HepG2 (cell line): ENCODE results near the gene APOC4. TPM values are rescaled to one million over a fixed set of nuclear protein-coding genes. Genes with fewer than 3 reads are reported as not detected.

Experiments used
- ARID4A ChIP-seq: sonication (generic); formaldehyde crosslinking; IDR thresholded peaks from 2 replicates; pipeline ENCODE4 v1.5.0; 2020; ENCODE audit warnings: mild to moderate bottlenecking, missing genetic modification reagents, borderline replicate concordance
- MED13 ChIP-seq: sonication (generic); formaldehyde crosslinking; IDR thresholded peaks from 2 replicates; pipeline ENCODE4 v1.5.0; 2020; ENCODE audit warnings: missing genetic modification reagents
- PHF21A ChIP-seq: sonication (generic); formaldehyde crosslinking; IDR thresholded peaks from 2 replicates; pipeline ENCODE4 v1.5.0; 2020; ENCODE audit warnings: mild to moderate bottlenecking, missing genetic modification reagents
- ZNF18 ChIP-seq: sonication (generic); formaldehyde crosslinking; IDR thresholded peaks from 2 replicates; pipeline ENCODE4 v1.8.0; 2022; ENCODE audit warnings: mild to moderate bottlenecking, missing genetic modification reagents; ENCODE audit not compliant: insufficient replicate concordance
- ZNF446 ChIP-seq: sonication (generic); formaldehyde crosslinking; IDR thresholded peaks from 2 replicates; pipeline ENCODE4 v1.5.0; 2020; ENCODE audit warnings: mild to moderate bottlenecking, missing genetic modification reagents
- ZNF563 ChIP-seq: sonication (generic); formaldehyde crosslinking; IDR thresholded peaks from 2 replicates; pipeline ENCODE4 v1.8.0; 2022; ENCODE audit warnings: mild to moderate bottlenecking, moderate library complexity, missing genetic modification reagents
- ZNF878 ChIP-seq: sonication (generic); formaldehyde crosslinking; IDR thresholded peaks from 2 replicates; pipeline ENCODE4 v1.8.1; 2023; ENCODE audit warnings: mild to moderate bottlenecking, missing genetic modification reagents, moderate library complexity
- polyA plus RNA-seq, 8 experiments: library from polyadenylated mRNA; depleted of rRNA in 3 of 8; stranded (reverse) in 7 of 8; unstranded in 1 of 8; fragments of >200 nt; fragmentation: Illumina TruSeq in 4 of 8; extraction: Trizol in 4 of 8; gene quantifications; 2 replicates each; pipeline versions ENCODE4 v1.2.1 to v1.2.3, GENCODE V29; 2011 to 2016; ENCODE audit warnings: low read depth in 4 of 8, missing spikeins in 1 of 8, mixed read lengths in 1 of 8; ENCODE audit not compliant: insufficient read depth in 1 of 8
- total RNA-seq, 5 experiments: library from RNA; depleted of rRNA; stranded (reverse); fragments of >200 nt; fragmentation: Illumina TruSeq; extraction: Trizol; gene quantifications; 2 replicates each; pipeline ENCODE4 v1.2.3, GENCODE V29; 2016; ENCODE audit warnings: low read depth in 1 of 5
- TF ChIP-seq, protein P1 (sequence below): IDR thresholded peaks from 2 replicates; pipeline ENCODE4 v1.6.1; 2012; ENCODE audit warnings: inconsistent platforms

The APOC4 gene
- total and polyA plus RNA-seq, 2 of the 13 experiments (the other 11 are each of a cell fraction or from before 2014, with no cell fraction given), result 0.46 TPM; not detected in 1

DNA sequence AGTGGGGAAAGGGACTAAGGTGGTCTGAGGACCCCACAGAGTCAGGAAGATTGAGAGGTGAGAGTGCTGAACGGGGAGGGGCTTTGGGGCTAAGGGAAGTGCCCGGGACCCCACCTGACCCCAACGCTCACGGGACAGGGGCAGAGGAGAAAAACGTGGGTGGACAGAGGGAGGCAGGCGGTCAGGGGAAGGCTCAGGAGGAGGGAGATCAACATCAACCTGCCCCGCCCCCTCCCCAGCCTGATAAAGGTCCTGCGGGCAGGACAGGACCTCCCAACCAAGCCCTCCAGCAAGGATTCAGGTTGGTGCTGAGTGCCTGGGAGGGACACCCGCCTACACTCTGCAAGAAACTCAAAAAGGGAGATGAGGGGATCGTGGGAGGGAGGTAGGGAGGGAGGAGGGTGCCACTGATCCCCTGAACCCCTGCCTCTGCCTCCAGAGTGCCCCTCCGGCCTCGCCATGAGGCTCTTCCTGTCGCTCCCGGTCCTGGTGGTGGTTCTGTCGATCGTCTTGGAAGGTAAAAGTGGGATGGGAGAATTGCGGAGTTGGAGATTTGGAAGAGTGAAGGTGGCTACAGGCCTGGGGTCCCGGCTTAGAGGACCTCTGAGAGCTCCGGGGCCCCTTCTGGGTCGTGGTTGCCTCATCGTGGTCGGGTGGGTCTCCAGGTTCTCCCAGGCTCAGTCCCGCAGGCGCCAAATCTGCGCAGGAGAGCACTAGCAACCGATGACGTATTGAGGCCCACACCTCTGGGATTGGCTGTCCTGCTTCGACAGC, 27.4 kb upstream of the APOC4 start, which contains the start of gene APOC1 (continued):
- TF ChIP-seq ZNF18 (CRISPR knock-in tag) (peak; percentile 60), ZNF878 (0 out of 2 replicates have a peak, but pooled peaks have one; percentile 45), PHF21A (CRISPR knock-in tag) (peak; percentile 28; the same call in 1 of the 2 replicates), ZNF563 (peak; percentile 66), MED13 (peak; percentile 24; the same call in 1 of the 2 replicates), ZNF446 (CRISPR knock-in tag) (0 out of 2 replicates have a peak, but pooled peaks have one; percentile 63), ARID4A (CRISPR knock-in tag) (peak; percentile 55; the same call in 1 of the 2 replicates)
- TF ChIP-seq, protein P1, sequence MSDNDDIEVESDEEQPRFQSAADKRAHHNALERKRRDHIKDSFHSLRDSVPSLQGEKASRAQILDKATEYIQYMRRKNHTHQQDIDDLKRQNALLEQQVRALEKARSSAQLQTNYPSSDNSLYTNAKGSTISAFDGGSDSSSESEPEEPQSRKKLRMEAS, result peak; percentile 52
